Activated CD4-positive, alpha-beta T cell treated with anti-CD3 and anti-CD28 coated beads for 4 hours (primary cell): Measurements from ENCODE around the gene TRMT11.
"Not testable (repeated sequence)": the region's sequence is repeated elsewhere in the genome, so short reads cannot be mapped to it uniquely, and the experiment has no call there.

Experiments
- DNase-seq, 2 donors: peaks; one replicate each; pipeline ENCODE4 v3.0.0-alpha.2; 2020

Gene TRMT11

DNA sequence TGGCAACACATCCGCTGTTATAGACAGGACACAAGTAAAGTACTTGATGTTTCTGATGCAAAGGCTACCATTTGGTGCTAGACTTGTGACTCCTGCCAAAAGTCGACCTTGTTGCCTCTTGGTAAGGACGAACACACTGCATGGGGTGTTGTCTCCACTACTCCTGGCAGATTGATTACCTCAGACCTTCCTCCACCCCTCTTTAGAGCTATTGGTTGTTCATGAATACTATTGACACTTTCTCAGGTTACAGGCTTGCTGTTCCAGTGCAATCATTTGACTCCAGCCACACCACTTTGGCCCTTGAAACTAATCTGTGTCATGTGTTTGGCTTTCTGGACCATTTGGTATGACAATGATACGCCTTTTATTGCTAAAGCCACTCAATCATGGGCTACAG, 62.3 kb downstream of the TRMT11 start:
- DNase-seq, result no peak

DNA sequence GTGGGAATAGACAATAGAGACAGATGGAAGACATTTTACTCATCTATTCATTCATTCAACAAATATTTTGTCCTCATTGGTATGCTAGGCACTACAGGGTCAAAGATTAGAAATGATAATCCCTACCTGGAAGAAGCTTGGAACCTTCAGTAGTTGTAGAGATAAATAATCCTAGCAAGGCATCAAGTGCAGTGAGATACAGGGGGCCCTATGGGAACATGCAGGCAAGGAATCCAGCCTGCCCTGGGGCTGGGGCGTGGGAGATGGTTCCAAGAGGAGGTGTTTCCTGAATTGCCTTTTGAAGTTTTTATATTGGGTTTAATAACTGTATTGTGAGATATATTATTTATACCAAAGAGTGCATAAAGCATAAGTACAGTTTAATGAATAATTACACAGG, 64.5 kb downstream of the TRMT11 start:
- no peak for DNase-seq

- no peak for DNase-seq
Measured at GRCh38 chr6:126051791-126052190, 65.5 kb downstream of the TRMT11 start.

DNA sequence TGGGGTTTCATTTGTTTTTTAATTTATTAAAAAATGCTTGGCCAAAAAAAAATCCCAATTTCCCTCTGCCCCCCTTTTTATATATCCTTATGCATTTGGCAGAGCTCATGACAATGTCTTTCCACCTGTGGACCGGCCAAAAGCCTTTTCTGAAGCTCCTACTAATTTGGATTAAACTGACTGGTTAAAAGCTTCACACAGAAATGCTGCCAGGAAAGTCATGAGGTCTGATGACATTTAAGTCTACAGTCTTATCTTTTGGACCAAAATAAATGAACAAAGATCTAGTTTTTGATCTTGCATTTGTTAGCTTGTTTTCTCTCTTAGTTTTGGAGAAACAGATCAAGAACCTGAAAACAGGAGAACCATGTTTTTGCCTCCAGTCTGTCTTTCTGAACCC, 66.1 kb downstream of the TRMT11 start:
- no peak for DNase-seq

GRCh38 chr6:126054258-126054702, 67.9 kb downstream of the TRMT11 start:
- DNase-seq, result no peak

- DNase-seq, result no peak
Measured at GRCh38 chr6:126054802-126055201, 68.5 kb downstream of the TRMT11 start.

GRCh38 chr6:126055449-126055848, 69.1 kb downstream of the TRMT11 start:
- no peak for DNase-seq

DNA sequence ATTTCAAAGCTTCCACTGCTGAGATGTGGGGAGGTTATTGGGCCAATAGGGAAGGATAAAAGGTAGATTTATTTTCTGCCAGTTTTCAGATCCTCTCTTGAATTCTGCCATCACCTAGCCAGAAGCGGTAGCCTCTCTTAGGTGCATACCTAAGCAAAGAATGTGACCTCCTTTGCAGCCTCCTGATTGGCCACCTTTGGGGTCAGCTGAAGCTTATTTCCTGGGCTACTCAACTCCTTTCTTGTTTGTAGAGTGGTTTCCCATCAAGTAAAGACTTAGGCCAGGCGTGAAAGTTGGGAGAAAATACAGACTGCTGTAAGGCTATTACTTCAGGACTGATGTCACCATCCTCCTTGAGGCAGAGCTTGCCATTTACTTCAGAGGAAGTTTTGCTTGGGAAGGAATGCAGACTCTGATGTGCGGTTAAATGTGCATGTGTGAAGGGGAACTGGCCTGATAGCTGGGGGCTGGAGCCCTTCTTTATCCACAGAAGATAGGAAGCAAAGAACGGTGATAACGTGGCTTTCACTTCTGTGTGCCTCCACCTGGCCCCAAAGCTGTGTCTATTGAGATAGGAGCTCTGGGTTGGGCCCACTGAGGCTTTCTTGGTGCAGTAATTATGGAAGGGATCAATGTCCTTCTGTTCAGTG, 70.1 kb downstream of the TRMT11 start:
- DNase-seq, result no peak

DNA sequence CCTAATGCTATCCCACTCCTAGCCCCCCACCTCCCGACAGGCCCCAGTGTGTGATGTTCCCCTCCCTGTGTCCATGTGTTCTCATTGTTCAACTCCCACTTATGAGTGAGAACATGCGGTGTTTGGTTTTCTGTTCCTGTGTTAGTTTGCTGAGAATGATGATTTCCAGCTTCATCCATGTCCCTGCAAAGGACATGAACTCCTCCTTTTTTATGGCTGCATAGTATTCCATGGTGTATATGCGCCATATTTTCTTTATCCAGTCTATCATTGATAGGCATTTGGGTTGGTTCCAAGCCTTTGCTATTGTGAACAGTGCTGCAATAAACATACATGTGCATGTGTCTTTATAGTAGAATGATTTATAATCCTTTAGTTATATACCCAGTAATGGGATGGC, 71.7 kb downstream of the TRMT11 start:
- DNase-seq, result not testable (repeated sequence)

GRCh38 chr6:126060400-126060799, 74.1 kb downstream of the TRMT11 start:
- DNase-seq, result no peak

DNA sequence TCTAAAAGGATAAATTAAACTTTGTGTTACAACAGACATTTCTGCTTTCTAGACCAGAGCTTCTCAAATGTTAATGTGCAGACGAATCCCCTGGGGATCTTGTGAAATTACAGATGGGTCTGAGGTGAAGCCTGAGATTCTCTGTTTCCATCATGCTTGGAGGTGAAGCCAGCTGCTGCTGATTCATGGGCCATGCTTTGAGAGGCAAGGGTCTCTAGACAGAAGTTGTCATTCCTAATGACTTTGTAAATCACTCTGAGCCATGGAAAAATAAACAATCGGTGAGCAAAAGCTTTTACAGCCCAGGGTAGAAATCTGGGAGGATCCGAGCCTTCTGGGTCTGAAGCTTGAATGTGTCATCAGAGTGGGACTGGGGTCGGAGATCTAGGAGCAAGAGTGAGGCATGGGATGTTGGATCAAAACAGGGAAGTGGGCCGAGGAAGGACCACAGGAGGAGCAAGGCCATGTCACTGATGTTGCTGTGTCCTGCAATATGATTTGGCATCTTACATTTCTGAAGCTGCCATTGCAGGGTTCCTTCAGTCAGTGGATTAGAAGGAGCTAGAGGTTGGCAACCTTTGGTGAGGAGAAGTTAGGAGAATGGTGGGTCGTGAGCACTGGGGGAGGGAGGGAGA, 77.3 kb downstream of the TRMT11 start:
- no peak for DNase-seq

DNA sequence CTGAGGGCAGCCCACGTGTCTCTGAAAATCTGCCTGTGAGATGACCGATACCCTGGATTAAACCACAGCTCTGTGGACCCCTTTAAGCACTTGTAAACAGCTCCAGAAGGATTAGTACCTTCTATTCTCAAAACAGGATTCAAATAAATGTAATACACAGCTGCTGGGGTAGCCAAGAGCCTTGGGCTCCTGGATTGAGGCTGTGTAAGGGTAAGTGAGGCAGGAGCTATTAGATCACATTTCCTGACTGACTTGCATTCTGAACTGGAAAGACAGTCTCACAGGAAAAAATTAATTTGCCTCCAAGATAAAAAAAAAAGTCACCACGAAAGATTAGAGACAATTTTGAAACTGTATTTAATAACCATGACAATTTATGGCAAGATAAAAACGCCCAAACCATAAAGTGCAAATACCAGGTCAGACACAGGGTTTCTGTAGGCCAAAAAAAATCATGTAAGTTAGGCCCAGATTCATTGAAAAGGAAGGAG, 78.0 kb downstream of the TRMT11 start:
- DNase-seq, result no peak

- no peak for DNase-seq
Measured at GRCh38 chr6:126064748-126065401, 78.5 kb downstream of the TRMT11 start.

DNA sequence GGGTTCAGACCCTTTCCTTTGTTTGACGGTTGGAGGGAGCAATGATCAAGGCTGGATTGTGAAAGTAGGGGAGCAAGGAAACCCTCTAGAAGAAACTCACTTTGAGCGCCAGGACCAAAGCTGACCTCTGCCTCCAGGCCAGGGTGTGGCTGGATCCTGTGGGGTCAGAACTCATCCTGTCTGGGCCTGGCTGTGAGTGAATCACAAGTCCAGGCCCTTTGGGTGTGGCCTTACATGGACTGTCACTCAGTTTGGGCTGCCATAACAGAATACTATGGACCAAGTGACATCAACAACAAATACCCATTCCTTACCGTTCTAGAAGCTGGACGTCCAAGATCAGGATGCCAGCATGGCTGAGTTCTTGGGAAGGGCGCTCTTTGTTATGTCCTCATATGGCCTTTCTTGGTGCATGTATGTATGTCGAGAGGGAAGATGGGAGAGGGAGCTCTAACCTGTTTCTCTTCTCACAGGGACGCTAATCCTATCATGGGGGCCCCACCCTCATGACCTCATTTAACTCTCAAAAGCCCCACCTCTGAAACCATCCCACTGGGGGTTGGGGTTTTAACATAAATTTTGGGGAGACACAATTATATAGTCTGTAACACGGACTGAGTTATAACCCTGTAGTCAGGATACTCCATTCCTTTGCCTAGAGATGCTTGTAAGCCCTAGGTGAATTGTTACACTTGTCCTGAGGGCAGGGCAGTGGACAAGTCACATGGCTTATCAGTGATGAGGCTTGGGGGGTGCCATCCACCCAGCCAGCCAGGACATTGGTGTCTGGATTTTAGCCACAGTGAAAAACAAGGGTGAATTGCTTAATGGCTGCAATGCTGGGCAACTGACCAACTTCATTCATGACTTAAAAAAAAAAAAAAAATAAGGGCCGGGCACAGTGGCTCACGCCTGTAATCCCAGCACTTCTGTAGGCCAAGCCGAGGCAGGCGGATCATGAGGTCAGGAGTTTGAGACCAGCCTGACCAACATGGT, 80.0 kb downstream of the TRMT11 start:
- no peak for DNase-seq

DNA sequence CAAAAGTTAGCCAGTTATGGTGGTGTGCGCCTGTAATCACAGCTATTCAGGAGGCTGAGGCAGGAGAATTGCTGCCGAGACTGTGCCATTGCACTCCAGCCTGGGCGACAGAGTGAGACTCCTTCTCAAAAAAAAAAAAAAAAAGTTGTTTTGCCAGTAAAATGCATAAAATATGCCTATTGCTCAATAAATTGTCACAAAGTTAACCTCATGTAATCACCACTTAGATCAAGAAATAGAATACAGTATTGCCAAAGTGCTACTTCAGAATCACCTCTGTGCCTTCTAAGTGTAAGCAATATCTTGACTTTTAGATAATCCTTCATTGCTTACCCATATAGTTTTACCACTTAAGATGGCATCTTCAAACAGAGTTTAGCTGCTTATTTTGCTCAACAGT, 80.7 kb downstream of the TRMT11 start:
- no peak for DNase-seq

GRCh38 chr6:126069449-126069848, 83.1 kb downstream of the TRMT11 start:
- no peak for DNase-seq

- no peak for DNase-seq
Measured at GRCh38 chr6:126071000-126071647, 84.8 kb downstream of the TRMT11 start.

- DNase-seq, result no peak
Measured at GRCh38 chr6:126072172-126072571, 85.8 kb downstream of the TRMT11 start.

DNA sequence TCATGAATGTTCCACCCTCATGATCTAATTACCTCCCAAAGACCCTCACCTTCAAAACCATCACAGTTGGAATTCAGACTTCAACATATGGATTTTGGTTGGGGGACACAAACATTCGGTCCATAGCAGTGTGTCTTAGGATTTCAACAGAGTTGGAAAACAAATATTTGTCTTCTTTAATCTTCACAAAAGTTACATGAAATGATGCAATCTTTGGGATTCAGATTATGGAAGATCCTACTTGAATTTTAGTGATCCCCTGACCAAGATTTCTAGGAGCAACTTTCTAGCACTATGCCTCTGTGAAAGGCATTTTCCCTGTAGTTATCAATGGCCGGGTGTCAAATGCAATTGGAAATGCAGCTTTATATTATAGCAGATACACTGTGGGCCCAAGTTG, 86.5 kb downstream of the TRMT11 start:
- DNase-seq, result no peak

DNA sequence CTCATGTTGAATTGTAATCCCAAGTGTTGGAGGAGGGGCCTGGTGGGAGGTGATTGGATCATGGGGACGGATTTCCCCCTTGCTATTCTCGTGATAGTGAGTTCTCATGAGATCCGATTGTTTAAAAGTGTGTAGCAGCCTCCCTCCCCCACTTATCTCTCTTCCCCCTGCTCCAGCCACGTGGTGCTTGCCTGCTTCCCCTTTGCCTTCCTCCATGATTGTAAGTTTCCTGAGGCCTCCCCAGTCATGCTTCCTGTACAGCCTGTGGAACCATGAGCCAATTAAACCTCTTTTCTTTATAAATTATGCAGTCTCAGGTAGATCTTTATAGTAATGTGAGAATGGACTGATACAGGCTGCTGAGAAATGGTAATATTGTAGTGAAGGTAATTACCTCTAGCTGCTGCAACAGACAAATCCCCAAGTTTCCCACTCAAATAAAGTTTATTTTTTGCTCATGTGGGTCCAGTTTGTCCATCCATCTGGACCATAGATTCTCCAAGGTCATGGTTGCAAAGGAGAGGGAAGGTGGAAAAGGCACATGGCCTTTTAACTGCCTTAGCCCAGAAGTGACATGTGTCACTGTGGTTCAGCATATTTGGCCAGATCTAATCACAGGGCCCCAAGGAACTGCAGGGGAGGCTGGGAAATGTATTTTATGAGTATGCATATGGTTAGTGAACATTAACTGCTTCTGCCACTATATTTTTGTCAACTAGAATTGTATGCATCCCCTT, 89.2 kb downstream of the TRMT11 start:
- DNase-seq, result no peak

DNA sequence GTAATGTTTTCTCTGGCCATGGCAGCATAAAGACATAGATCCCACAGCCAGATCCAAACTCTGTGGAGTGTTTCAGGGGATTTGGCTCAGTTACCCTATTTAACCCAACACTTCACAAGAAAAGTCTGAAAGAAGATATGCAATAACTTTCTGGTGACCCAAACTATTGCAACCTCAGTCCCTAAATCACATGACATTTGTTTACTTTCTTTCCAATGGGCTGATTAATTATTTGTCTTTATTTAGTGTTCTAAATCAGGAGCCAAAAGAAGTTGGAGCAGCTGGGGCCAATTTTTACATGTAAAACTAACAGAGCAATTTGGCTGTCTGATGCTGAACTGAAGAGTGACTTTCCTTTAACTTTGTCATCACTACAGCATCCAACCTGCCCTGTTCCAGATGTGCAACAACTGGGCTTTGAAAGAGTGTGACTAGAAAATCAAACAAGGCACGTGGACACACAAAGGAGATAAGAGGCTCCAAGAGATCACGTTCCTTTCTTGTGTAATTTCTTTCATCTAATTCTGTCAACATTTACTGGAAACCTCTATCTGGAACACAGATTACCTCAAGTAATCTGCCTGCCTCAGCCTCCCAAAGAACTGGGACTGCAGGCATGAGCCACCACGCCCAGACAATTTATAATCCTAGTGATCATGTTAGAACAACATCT, 90.8 kb downstream of the TRMT11 start:
- no peak for DNase-seq
